Activated T-helper 1 cell treated with Interleukin-2 at 50 U/mL for 16 hours (primary cell): Measurements from ENCODE around the gene ZNF70.

Experiments
- DNase-seq: peaks from one replicate; pipeline ENCODE4 v3.0.0-alpha.2; 2020; ENCODE audit warnings: low read depth

Gene ZNF70

GRCh38 chr22:23750714-23751440, at the start of gene ZNF70:
Gene ZNF70, minus strand, starts transcription at chr22:23751112. Its CDS starts 5,972 bp downstream, at chr22:23745140.
- peak; percentile 82 for DNase-seq

- DNase-seq: no peak
Measured at GRCh38 chr22:23796461-23796860, 45.5 kb upstream of the ZNF70 start.

GRCh38 chr22:23793326-23793725, 42.4 kb upstream of the ZNF70 start:
- no peak for DNase-seq

- no peak for DNase-seq
Measured at GRCh38 chr22:23791738-23792645, 41.1 kb upstream of the ZNF70 start.

- DNase-seq: no peak
Measured at GRCh38 chr22:23790819-23791737, 40.2 kb upstream of the ZNF70 start.

GRCh38 chr22:23789638-23790037, 38.7 kb upstream of the ZNF70 start:
- no peak for DNase-seq

GRCh38 chr22:23789121-23789520, 38.2 kb upstream of the ZNF70 start:
- DNase-seq: no peak

- no peak for DNase-seq
Measured at GRCh38 chr22:23787910-23788309, 37.0 kb upstream of the ZNF70 start.

GRCh38 chr22:23787600-23787896, 36.6 kb upstream of the ZNF70 start:
- DNase-seq: no peak

GRCh38 chr22:23786752-23787599, 36.1 kb upstream of the ZNF70 start, which contains the start of gene SMARCB1:
Gene SMARCB1, plus strand, starts transcription at chr22:23786966. Its CDS starts 204 bp downstream, at chr22:23787170.
- peak; percentile 81 for DNase-seq

- DNase-seq: no peak
Measured at GRCh38 chr22:23786261-23786710, 35.4 kb upstream of the ZNF70 start.

GRCh38 chr22:23784215-23784732, 33.4 kb upstream of the ZNF70 start:
- DNase-seq: no peak

GRCh38 chr22:23783265-23784150, 32.6 kb upstream of the ZNF70 start:
- no peak for DNase-seq

- DNase-seq: no peak
Measured at GRCh38 chr22:23782703-23783102, 31.8 kb upstream of the ZNF70 start.

- DNase-seq: no peak
Measured at GRCh38 chr22:23782252-23782651, 31.3 kb upstream of the ZNF70 start.

- DNase-seq: no peak
Measured at GRCh38 chr22:23781511-23782183, 30.7 kb upstream of the ZNF70 start.

- DNase-seq: no peak
Measured at GRCh38 chr22:23781065-23781464, 30.2 kb upstream of the ZNF70 start.

- no peak for DNase-seq
Measured at GRCh38 chr22:23780146-23780748, 29.3 kb upstream of the ZNF70 start.

GRCh38 chr22:23779731-23780130, 28.8 kb upstream of the ZNF70 start:
- no peak for DNase-seq
